K562 (cell line): ENCODE measurements around the gene TSGA10. TPM values are rescaled to one million over a fixed set of nuclear protein-coding genes. Genes with fewer than 3 reads are reported as not detected.

ENCODE experiments used
- ATAC-seq: fragments of 200-7000 bp; cut with Tn5 transposase; 3 replicates; pipeline ENCODE4 v1.9.1; 2020; ENCODE audit warnings: moderate library complexity
- BruUV-seq: library from RNA; stranded (reverse); fragments of 400-500 nt; replicated peaks from 2 replicates; lab custom pipeline; 2021; lab: Mats Ljungman, UMichigan
- CTCF ChIA-PET: fragments of 300-600 bp; formaldehyde crosslinking; extraction: SDS; loops from one replicate; lab custom pipeline; 2021; ENCODE audit warnings: low intra/inter-chr PET ratio; lab: Yijun Ruan, JAX
- POLR2A ChIA-PET: fragments of 300-600, 350-650 bp; sonication (Branson Sonifier 250); formaldehyde crosslinking; extraction: SDS; loops from one replicate; lab custom pipeline; 2021; ENCODE audit warnings: antibody characterized with exemption, inconsistent platforms; lab: Yijun Ruan, JAX
- DNase-seq, 4 experiments: peaks; one replicate each; pipeline versions ENCODE4 v3.0.0 to v3.0.0-alpha.2; 2011 to 2018; ENCODE audit warnings: low spot score in 3 of 4, mixed read lengths in 3 of 4; ENCODE audit errors: extremely low read depth in 1 of 4
- FAIRE-seq: peaks from 2 replicates; lab custom pipeline; 2011; peaks lifted over from hg19 to GRCh38; lab: Jason Lieb, UNC
- H2AFZ ChIP-seq: 2 replicates; pipeline ENCODE4 v1.6.0; 2011; ENCODE audit warnings: low read depth, low read length, control low read depth, inconsistent platforms
- H3K27ac ChIP-seq: fragments of 200-600 bp; 3 replicates; pipeline ENCODE4 v1.8.0; 2011; ENCODE audit warnings: low read depth, mild to moderate bottlenecking, control low read depth, inconsistent platforms, low read length, moderate library complexity, mixed read lengths; ENCODE audit errors: extremely low read depth
- H3K27me3 ChIP-seq, 2 experiments: fragments of 300-600 bp in 1 of 2; 2 replicates in 1 of 2; 3 replicates in 1 of 2; pipeline versions ENCODE4 v1.6.0 to v1.8.0; 2011; ENCODE audit warnings: inconsistent platforms in 2 of 2, low read length in 2 of 2, mild to moderate bottlenecking in 1 of 2, mixed read lengths in 1 of 2, moderate library complexity in 1 of 2; ENCODE audit not compliant: control insufficient read depth in 2 of 2, insufficient read depth in 2 of 2
- H3K36me3 ChIP-seq: fragments of 300-600 bp; 3 replicates; pipeline ENCODE4 v1.8.0; 2011; ENCODE audit warnings: mild to moderate bottlenecking, low read length, inconsistent platforms; ENCODE audit not compliant: control insufficient read depth, insufficient read depth
- H3K4me1 ChIP-seq, 2 experiments: fragments of 200-600 bp in 1 of 2; replicated peaks in 1 of 2; 2 replicates in 1 of 2; 3 replicates in 1 of 2; pipeline versions ENCODE4 v1.5.1 to v1.8.0; 2011; ENCODE audit warnings: inconsistent platforms in 2 of 2, low read length in 2 of 2, mild to moderate bottlenecking in 1 of 2, mixed read lengths in 1 of 2, moderate library complexity in 1 of 2; ENCODE audit not compliant: control insufficient read depth in 2 of 2, insufficient read depth in 2 of 2
- H3K4me2 ChIP-seq: 2 replicates; pipeline ENCODE4 v1.6.1; 2011; ENCODE audit warnings: low read length, control low read depth, inconsistent platforms, mixed read lengths; ENCODE audit not compliant: insufficient read depth
- H3K4me3 ChIP-seq: fragments of 200-600 bp; sonication (generic), shearing (Covaris generic); 2 replicates; pipeline ENCODE4 v1.5.1; 2016; ENCODE audit warnings: control low read depth, inconsistent platforms
- H3K79me2 ChIP-seq: fragments of 200-600 bp; 3 replicates; pipeline ENCODE4 v1.8.0; 2011; ENCODE audit warnings: low read length, inconsistent platforms; ENCODE audit not compliant: control insufficient read depth, insufficient read depth
- H3K9ac ChIP-seq, 2 experiments: 2 replicates each; pipeline versions ENCODE4 v1.6.0 to v1.6.1; 2011; ENCODE audit warnings: low read depth in 2 of 2, low read length in 2 of 2, control low read depth in 1 of 2, inconsistent platforms in 1 of 2, mild to moderate bottlenecking in 1 of 2, mixed read lengths in 1 of 2; ENCODE audit not compliant: insufficient read depth in 1 of 2
- H3K9me1 ChIP-seq: one replicate; pipeline ENCODE4 v1.6.0; 2011; ENCODE audit warnings: inconsistent platforms, mild to moderate bottlenecking, low read length, moderate library complexity; ENCODE audit not compliant: control insufficient read depth, insufficient read depth
- H3K9me3 ChIP-seq: replicated peaks from 2 replicates; pipeline ENCODE4 v1.5.1; 2011; ENCODE audit warnings: low read depth, low read length, inconsistent platforms; ENCODE audit not compliant: control insufficient read depth, insufficient read depth
- H4K20me1 ChIP-seq: replicated peaks from 2 replicates; pipeline ENCODE4 v1.6.1; 2011; ENCODE audit warnings: low read length, inconsistent platforms, mixed read lengths; ENCODE audit not compliant: control insufficient read depth, insufficient read depth
- BRCA1 ChIP-seq, 2 experiments: fragments of 450-650 bp in 1 of 2; sonication (generic) in 1 of 2; formaldehyde crosslinking in 1 of 2; IDR thresholded peaks; 2 replicates each; pipeline versions ENCODE4 v1.5.0 to v1.6.1; 2017 to 2020; ENCODE audit warnings: mild to moderate bottlenecking in 1 of 2, missing genetic modification reagents in 1 of 2
- NELFE ChIP-seq: IDR thresholded peaks from 2 replicates; pipeline ENCODE4 v1.6.1; 2011; ENCODE audit warnings: mild to moderate bottlenecking; ENCODE audit not compliant: insufficient read depth, insufficient read length
- TRIM28 ChIP-seq: fragments of 450-650 bp; IDR thresholded peaks from 2 replicates; pipeline ENCODE4 v1.6.1; 2017
- ZFX ChIP-seq: sonication (generic); formaldehyde crosslinking; IDR thresholded peaks from 2 replicates; pipeline ENCODE4 v1.8.0; 2022; ENCODE audit warnings: mild to moderate bottlenecking, missing genetic modification reagents, moderate library complexity
- ZNF316 ChIP-seq: fragments of 450-650 bp; IDR thresholded peaks from 2 replicates; pipeline ENCODE4 v1.6.1; 2016
- ZNF583 ChIP-seq: fragments of 250-450 bp; sonication (Bioruptor Pico); IDR thresholded peaks from 2 replicates; pipeline ENCODE4 v1.4.0; 2020
- WGBS: fragments of 100-300 bp; shearing (Covaris generic); methylation state at CpG from one replicate; pipeline ENCODE4 v1.1.6; 2016; ENCODE audit warnings: low coverage, mixed read lengths; ENCODE audit not compliant: insufficient coverage; ENCODE audit errors: missing lambda C conversion rate; 5-methylcytosine and 5-hydroxymethylcytosine counted together
- in situ Hi-C: fragments of 300-500 bp; cut with MboI; formaldehyde crosslinking; loops from 4 replicates; pipeline ENCODE4 v1.15.0; 2018; ENCODE audit warnings: inconsistent platforms, mixed read lengths
- intact Hi-C: fragments of 100-400 bp; cut with micrococcal nuclease; formaldehyde crosslinking; loops from 2 replicates; pipeline ENCODE4 v1.14.2; 2022
- polyA plus RNA-seq, 8 experiments: library from polyadenylated mRNA; depleted of rRNA in 4 of 8; stranded (reverse) in 5 of 8; unstranded in 3 of 8; fragments of >200 nt; fragmentation: Nextera tagmentation in 2 of 8; fragmentation: Illumina TruSeq in 1 of 8; extraction: Ambion mirVana in 2 of 8; extraction: Trizol in 1 of 8; gene quantifications; 2 replicates each; pipeline versions ENCODE4 v1.2.1 to v1.2.3, GENCODE V29; 2011 to 2014; ENCODE audit warnings: inconsistent platforms in 1 of 8, missing spikeins in 1 of 8
- total RNA-seq, 7 experiments: library from RNA; depleted of rRNA in 6 of 7; stranded (reverse); fragments of >200 nt in 6 of 7; fragmentation: Illumina TruSeq in 2 of 7; extraction: Trizol in 2 of 7; gene quantifications; 2 replicates each; pipeline versions ENCODE4 v1.2.1 to v1.2.3, GENCODE V29; 2011 to 2021; ENCODE audit warnings: low replicate concordance in 1 of 7

The TSGA10 gene
- total and polyA plus RNA-seq, 9 of the 15 experiments (the other 6 are each of a cell fraction or from before 2014, with no cell fraction given), result 2.1 to 11.3 (median 3.2) TPM

- in situ Hi-C loops, result no loop called here
- CTCF ChIA-PET, result no interaction called here
- 7% methylated on average over 2 of the region's 2 CpGs for WGBS
Observed at GRCh38 chr2:98975611-98976010, 179.1 kb downstream of the TSGA10 start.

GRCh38 chr2:98972582-98973167, 182.1 kb downstream of the TSGA10 start:
- Histone ChIP-seq H3K4me1 (no peaks in the 10 kb centered on the region), H3K27ac (no peak overlapping the region), H3K79me2 (no peaks in the 10 kb centered on the region), H3K9me3 (no peaks in the 10 kb centered on the region; the same call in 1 of the 2 replicates), H3K27me3 (no peaks in the 10 kb centered on the region), H3K9ac (no peak overlapping the region), H2AFZ (no peak overlapping the region), H3K4me2 (no peak overlapping the region), H3K4me3 (no peak overlapping the region), H4K20me1 (no peaks in the 10 kb centered on the region), H3K36me3 (no peaks in the 10 kb centered on the region), H3K9me1 (no peaks in the 10 kb centered on the region)
- in situ Hi-C loops (no loop called here), intact Hi-C loops (no loop called here)
- TF ChIP-seq ZNF316 (peak; percentile 25; the same call in 1 of the 2 replicates), TRIM28 (0 out of 2 replicates have a peak, but pooled peaks have one; percentile 59), BRCA1 (IDR thresholded peaks at IDR 0.05) (no peak), BRCA1 (CRISPR knock-in tag; IDR thresholded peaks at IDR 0.05) (no peak)
- no peak for ATAC-seq
- no TSS peak for BruUV-seq
- CTCF ChIA-PET, result no interaction called here
- POLR2A ChIA-PET, result no interaction called here
- DNase-seq, result no peak
- no peak for FAIRE-seq
- 5% methylated on average over 1 of the region's 1 CpG for WGBS

More at GRCh38 chr2:98975611-98976010, 179.1 kb downstream of the TSGA10 start:
- H3K27me3 ChIP-seq, result no peaks in the 10 kb centered on the region
- FAIRE-seq (no peak), DNase-seq (no peak), ATAC-seq (no peak)
- H3K4me2 ChIP-seq, result no peak overlapping the region
- no peak overlapping the region for H3K9ac ChIP-seq
- no peak overlapping the region for H2AFZ ChIP-seq
- H3K9me3 ChIP-seq, result no peaks in the 10 kb centered on the region; the same call in 1 of the 2 replicates
- H3K4me1 ChIP-seq, result no peaks in the 10 kb centered on the region
- POLR2A ChIA-PET, result no interaction called here
- TF ChIP-seq NELFE (no peak), ZFX (CRISPR knock-in tag) (no peak), ZNF583 (CRISPR knock-in tag) (no peak)
- no peaks in the 10 kb centered on the region for H3K79me2 ChIP-seq
- H3K4me3 ChIP-seq, result no peak overlapping the region
- no TSS peak for BruUV-seq
- no peaks in the 10 kb centered on the region for H3K9me1 ChIP-seq
- intact Hi-C loops, result no loop called here
- no peaks in the 10 kb centered on the region for H3K36me3 ChIP-seq
- no peaks in the 10 kb centered on the region for H4K20me1 ChIP-seq
- no peak overlapping the region for H3K27ac ChIP-seq
